Left hindlimb (tissue), 1 donor: ENCODE measurements around the gene ARHGEF19.
"Not testable (repeated sequence)": the region's sequence is repeated elsewhere in the genome, so short reads cannot be mapped to it uniquely, and the experiment has no call there.

Source experiments
- DNase-seq: peaks from one replicate; pipeline ENCODE4 v3.0.0-alpha.2; 2018

ARHGEF19 gene

DNA sequence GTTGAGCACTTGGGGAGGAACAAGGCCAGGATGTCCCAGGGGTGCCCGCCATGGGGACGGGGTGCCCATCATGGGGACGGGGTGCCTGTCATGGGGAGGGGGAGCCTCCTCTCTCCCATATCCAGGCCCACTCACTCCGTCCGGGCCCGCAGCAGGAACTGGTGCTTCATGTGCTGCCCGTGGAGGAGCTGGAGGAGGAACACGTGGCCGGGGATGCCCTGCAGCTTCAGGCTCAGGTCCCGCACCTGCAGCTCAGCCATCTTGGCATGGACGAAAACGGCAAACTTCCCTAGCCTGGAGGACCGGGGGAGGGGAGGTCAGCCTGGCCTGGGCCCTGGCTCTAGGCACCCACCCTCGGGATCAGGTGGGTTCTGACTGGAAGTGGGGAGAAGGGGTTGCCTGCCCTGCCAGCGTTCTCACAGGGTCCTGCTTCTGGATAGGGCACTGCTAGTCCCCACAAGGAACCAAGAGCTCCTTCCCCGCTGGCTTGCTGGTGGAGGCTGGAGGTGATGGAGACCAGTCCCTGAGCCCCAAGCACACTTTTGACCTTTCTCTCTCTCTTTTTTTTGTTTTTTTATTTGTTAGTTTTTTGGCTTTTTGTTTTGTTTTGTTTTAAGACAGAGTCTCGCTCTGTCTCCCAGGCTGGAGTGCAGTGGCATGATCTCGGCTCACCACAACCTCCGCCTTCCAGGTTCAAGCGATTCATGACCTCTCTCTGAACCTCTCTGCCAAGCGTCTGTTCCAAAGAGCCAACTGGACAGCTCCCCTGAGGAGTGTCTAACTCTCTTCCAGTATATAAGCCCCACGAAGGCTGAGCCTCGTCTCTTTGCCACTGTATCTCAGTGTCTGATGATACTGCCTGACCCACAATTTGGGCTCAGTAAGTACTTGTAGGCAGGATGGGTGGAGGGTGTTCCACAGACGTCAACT is 9.9 kb downstream of the ARHGEF19 start:
- DNase-seq: no peak

DNA sequence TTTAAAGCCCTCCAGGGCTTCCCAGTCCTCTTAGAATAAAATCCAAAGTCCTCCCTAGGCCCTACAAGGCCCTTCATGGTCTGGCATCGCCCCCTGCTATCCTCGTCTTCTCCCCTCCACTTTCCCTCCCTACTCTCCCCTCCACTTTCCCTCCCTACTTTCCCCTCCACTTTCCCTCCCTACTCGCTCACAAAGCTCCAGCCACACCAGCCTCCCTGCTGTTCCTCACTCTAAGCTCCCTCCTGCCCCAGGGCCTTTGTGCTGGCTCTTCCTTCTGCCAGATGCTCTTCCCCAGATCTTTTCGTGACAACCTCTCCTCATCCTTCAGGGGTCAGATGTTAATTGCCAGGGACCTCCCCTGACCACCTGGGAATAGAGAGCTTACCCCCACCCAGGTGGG is 12.8 kb downstream of the ARHGEF19 start:
- DNase-seq: no peak

DNA sequence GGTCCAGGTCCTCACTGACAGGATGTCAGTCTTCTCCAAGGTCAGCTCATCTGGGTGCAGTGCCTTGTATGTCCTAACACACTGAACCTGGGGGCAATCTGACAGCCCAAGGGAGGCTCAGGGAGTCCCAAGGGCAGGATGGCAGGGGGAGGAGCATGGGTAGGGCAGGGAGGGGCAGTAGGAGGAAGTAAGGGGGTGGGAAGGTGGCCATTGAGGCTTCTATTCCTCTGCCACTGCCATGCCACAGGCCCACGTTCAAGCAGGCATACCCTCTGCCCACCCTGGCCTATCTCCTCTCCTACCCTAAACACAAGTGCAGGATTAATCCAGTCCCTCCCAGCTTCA is 13.3 kb downstream of the ARHGEF19 start:
- DNase-seq: no peak

DNA sequence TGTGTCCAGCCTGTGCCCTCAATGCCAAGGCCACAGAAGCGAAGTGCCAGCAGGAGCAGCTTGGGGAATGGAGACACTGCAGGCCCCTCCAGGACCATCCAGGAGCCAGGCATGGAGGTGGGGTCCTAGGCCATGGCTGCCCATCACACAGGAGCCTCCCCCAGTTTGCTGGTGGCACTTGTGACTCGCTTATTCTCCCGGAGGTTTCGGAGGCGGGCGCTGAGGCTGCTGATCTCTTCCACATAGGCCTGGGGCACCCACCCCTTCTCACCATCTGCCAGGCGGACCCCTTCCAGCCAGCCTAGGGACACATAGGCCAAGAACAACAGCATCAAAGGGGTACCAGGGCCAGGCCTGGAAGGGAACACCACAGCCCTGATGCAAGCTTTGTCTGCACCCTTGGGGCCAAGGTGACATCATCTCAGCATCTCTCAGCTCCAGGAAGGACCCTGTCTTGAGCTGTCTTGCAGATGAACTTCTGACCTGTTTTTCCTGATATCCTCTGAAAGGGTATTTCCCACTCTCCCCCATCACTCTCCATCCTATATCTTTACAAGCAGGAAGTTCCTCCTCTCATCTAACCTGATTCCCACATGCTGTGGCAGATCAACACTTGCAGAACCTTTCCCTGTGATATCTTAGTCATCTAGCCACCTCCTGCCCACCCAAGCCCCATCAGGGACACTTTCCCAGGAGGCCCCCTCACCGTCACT is 13.9 kb downstream of the ARHGEF19 start:
- DNase-seq: no peak

DNA sequence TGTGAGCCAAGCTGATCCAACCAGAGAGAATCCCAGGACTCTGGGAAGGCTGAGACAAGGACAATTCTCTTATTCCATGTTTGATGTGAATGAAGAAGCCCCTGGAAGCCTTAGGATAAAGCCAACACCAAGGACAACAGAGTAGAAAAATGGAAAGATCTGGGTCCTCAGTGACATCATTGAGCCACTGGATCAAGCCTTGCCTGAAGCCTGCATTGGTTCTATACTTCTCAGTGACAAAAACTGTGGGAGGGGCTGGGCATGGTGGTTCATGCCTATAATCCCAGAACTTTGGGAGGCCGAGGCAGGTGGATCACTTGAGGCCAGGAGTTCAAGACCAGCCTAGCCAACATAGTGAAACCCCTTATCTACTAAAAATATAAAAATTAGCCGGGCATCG is 15.6 kb downstream of the ARHGEF19 start:
- DNase-seq: no peak

DNA sequence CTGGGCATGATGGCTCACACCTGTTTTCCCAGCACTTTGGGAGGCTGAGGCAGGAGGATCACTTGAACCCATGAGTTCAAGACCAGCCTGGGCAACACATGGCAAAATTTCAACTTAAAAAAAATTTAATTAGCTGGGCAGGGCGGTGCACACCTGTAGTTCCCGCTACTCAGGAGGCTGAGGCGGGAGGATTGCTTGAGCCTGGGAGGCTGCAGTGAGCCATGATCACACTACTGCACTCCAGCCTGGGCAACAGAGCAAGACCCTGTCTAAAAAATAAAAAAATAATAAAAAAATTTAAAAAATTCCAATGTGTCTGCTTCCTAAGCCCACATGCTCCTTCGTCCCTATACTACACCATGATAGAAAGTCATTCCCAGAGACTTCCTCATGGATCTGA is 16.3 kb downstream of the ARHGEF19 start:
- not testable (repeated sequence) for DNase-seq

DNA sequence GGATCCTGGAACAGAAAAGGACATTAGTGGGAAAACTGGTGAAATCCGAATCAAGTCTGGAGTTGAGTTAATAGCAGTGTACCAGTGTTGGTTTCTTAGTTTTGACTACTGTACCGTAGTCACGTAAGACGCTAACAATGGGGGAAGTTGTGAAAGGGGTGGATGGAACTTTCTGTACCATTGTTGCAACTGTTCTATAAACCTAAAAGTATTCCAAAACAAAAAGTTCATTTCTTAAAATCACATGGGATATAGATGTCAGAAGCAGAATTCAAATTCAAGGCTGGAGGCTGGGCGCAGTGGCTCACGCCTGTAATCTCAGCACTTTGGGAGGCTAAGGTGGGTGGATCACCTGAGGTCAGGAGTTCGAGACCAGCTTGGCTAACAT is 16.9 kb downstream of the ARHGEF19 start:
- DNase-seq: no peak

DNA sequence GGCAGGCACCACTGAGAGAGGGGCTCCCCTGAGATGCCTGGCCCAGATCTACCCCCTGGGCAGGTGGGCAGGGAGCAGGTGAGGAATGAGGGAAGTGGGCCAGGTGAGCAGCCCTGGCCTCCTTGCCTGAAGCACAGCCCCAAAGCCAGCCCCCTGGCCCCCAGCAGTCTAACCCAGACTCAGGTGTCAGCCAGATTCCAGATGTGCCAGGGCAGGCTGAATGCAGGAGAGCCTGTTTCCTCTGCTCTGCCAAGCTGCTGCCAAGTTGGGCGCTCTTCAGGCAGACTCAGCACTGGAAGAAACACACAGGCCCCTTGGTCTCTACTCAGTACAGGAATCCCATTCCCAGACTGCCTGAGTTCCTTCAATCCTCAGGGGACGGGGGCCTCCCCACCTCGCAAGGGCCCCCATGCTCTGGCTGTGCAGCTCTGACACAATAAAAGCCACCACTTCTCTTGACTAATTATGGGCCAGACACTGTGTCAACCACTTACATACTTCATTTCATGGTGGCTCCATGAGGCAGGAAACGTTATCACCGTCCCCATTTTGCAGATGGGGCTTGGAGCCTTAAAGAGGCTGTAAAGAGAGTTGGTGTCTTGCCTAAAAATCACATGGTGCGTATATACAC is 20.4 kb downstream of the ARHGEF19 start:
- DNase-seq: no peak

DNA sequence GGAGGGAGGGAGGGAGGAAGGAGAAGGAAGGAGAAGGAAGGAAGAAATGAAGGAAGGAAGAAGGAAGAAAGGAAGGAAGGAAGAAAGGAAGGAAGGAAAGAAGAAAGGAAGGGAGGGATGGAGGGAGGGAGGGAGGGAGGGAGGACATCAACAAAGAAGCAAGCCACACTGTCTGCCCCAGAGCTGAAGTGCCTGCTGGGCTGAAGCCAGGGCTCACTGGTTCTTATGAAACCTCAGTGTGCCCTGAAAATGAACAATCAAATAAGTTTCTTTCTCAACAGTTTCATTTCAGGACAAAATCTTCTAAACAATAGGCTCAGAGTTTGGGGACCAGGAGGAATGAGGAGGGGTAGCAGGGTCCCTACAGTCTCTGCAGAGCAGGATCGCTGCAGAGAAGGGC is 21.1 kb downstream of the ARHGEF19 start:
- DNase-seq: no peak

DNA sequence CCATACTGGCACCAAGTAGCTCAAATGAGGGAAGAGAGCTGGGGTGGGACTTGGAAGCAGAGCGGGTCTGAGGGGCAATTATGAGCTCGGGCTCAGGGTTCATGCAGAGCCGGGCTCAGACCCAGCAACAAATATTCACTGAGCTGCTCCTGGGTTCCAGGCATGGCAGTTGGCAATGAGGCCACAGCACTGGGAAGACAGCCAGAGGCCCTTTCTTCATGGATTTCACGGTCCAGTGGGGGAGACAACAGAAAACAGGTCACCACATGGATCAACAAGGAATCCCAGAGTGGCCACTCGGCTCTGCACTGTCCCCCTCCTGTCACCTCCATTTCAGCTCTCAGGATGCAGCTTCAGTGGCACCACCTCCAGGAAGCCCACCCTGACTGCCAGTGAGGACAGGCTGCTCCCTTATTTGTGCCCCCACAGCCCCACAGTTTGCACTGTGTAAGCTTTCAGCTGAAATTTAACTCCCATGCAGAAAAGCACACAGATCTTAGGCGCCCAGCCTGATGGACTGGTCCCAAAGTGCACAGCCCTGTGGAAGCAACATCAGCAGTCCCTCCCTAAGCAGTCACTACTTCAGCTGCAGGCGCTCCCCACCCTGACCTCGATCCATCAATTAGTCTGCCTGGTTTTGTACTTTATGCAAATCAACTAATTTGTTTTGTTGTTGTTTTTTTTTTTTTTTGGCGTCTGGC is 22.4 kb downstream of the ARHGEF19 start:
- no peak for DNase-seq

DNA sequence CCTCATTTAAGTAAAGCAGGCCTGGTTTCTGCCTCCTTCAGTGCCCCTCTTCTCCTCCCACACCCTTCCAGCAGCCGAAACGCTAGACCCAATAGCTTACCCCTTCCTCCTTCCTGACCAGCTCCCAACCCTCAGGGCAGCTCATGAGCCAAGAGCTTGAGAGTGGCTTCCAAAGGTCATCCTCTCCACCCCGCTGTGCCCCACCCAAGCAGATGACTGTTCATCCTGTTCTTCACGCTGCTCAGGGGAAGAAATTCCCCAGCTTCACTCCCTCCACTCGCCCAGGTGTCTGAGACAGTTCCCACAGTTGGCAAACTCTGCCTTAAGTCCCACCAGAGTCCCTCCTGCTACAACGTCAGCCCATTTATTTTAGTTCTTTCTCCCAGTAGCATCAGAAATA is 23.4 kb downstream of the ARHGEF19 start:
- no peak for DNase-seq

DNA sequence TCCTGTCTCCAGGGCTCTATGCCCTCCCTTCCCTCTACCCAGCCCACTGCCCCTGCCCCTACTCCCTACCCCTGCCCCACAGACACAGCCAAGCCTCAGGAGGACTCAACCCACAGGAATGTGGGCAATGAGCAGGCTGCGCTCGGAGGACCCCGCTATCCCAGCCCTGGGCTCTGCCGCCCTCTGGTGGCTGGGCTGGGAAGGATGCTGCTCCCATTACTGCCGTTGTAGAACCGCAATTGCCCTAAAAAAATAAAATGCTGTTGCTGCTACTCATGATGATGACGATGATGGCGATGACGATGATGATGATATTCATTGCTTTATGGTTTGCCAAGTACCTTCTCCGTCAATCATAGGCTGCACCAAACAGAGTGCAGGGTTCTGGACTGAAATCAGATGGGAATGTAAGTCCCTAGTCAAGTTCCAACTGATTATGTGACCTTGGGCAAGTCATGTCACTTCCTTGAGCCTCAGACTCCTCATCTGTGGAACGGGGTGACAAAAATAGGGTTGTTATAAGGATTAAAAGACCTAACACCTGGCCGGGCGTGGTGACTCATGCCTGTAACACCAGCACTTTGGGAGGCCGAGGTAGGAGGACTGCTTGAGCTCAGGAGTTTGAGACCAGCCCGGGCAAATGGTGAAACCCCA is 24.6 kb downstream of the ARHGEF19 start:
- DNase-seq: peak; percentile 84

DNA sequence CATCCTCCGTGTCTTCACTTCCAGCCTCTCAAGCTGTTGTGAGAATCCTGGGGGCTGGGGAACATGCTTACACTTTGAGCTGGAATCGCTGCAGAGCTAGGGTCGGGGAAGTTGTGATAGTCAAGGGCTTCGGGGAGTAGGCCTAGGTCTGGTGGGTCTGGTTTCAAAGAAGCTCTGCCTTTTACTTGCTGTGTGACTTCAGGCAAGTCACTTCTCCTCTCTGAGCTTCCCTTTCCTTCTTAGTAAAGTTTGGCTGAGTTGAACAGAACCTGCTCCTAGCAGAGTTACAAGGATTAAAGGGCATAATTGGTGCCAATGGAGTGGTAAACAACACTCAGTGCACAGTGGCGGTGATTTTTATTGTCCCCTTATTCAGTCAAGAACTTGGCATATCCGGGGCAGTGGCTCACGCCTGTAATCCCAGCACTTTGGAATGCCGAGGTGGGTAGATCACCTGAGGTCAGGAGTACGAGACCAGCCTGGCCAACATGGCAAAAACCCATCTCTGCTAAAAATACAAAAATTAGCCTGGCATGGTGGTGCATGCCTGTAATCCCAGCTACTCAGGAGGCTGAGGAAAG is 25.7 kb downstream of the ARHGEF19 start:
- no peak for DNase-seq

DNA sequence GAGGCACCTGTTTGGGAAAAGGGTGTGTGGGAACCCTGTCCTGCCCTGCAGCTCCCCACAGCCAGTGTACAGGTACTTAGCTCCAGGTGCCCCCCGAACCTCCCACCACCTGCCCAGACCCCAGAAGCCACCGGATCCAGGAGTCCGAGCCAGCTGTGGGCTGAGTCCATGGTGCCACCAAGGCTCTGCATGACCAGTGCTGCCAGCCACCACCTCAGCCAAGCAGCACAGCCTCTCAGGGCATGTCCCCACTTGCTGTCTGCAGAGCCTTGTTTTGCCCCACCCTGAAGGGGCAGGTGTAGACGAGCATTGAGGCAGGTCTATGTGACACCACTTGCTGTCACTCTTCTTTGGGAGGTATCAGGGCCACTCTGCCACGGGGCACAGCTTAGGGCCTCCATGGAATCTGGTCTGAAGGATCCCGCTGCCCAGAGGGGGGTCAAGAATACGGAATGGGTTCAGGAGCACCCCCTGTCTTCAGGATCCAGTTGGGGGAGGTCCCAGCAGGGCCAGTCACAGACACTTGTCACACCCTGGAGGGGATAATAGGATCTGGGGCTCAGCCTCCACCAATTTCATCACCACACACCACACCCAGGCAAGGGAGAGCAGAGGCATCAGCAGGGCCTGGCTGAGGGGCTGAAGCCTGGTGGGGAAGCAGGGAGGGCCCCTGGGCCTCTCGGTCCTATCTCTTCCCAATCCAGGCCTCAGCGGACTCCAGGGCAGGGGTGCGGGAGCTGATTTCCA is 27.7 kb downstream of the ARHGEF19 start:
- no peak for DNase-seq

DNA sequence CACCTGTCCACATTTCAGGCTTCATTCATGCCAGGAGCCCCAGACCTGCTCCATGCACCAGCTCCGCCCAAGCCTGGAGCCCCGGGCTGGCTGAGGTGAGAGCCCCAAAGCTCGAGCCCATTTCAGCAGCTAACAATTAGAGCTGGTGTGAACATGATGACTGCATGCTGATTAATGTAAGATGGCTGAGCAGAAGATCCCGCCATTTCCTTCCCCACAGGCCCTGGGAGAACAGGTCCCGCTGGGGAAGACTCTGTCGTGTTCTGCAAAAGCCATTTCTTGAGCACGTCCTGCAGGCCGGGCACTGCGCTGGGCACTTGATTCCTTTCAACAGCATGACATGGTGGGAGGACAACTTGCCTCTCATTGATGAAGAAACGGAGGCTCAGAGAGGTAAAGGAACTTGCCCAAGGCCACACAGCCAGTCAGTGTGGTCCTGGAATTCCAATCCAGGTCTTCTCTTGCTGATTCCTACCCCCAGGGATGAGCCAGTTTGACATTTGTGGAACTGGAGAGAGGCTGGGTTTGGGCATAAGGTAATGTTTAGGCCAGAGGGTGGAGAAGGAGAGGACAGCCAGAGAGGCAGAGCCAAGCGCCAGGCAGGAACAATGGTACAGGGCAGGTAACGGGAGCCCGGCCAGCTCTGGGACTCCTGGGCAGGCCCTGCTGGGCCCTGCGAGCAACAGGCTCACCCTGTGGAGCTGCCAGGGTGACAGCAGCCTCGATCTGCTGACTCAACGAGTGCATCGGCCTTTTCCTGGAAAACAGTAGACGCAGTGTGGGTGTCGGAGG is 28.5 kb downstream of the ARHGEF19 start:
- DNase-seq: no peak

DNA sequence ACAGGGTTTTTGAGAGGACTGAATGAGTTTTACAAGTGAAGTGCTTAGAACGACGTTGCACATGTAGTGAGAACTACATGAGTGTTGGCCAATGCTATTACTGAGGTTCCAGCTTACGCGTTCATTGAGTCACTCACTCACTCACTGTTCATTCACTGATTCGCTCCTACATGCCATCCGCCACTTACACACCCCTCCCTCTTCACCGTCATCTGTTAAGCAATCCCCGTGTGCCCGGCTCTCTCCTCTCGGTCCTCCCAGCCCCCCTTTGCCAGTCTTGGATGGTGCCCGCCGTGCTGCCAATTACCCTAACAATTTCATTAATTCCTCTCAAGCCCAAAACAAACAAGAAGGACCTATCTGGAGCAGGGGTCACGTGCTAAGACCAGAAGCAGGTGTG is 29.3 kb downstream of the ARHGEF19 start:
- no peak for DNase-seq

DNA sequence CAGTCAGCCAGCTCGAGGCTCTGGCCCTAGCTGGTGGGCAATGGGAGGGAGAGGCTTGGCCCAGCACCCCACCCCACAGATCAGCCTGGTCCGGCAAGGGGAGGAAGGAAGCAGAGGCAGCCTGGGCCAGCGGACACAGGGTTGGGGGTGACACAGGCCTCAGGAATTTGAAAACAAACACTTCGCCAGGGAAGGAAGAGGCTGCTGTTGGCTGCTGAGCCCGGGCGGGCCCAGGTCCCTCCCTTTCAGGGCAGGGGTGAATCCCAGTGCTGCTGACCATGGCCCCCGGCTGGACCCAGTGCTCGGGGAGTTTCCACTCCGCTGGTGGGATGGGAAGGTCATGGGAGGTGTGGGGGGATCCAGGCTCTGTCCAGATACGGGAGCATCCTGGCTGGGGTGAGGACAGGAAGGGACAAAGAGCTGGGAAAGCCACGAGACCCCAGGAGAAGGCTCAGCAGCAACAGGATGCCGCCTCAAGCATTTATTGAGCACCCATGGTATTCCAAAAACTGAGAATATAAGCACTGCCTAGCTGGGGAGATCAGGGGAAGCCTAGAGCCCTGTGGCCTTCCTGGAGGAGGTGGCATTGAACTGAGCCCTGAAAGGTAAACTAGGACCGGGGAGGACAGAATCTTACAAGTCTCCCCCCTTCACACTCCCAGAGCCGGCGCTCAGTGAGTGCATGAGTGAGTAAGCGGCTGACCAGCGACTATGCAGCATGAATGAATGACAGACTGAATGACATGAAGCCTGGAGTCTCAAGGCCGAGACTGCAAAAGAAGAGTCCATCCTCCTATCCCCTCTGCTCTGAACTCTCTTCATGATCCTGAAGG is 30.3 kb downstream of the ARHGEF19 start:
- peak; percentile 86 for DNase-seq

DNA sequence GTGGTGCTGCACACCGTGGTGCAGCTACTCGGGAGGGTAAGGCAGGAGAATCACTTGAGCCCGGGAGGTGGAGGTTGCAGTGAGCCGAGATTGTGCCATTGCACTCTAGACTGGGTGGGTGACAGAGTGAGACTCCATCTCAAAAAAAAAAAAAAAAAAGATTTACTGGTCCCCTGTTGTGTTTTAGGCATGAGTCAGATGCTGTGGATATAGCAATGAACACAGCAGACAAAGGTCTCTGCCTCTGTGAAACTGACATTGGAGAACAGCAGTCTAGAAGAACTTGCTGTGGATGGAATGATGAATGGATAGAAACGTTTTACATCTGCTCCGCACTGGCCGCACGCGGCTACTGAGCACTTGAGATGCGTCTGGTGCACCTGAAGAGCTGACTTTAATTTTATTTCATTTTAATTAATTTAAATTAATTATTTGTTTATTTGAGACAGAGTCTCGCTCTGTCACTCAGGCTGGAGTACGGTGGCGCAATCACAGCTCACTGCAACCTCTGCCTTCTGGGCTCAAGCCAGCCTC is 32.1 kb downstream of the ARHGEF19 start:
- DNase-seq: no peak
